ENCODE data around the gene EFCAB14.
"Not testable (repeated sequence)": the region's sequence is repeated elsewhere in the genome, so short reads cannot be mapped to it uniquely, and the experiment has no call there.

The EFCAB14 gene

GRCh38 chr1:46747683-46748288 lies 28.9 kb upstream of the EFCAB14 start:
- peak; percentile 73 for TF ChIP-seq CTCF (IDR thresholded peaks at IDR 0.05; ENCODE audit: low read depth, low read length)
- no peak overlapping the region for H3K4me3 ChIP-seq (ENCODE audit: low read depth, low read length)
- DNase-seq (ENCODE audit: low read depth, low spot score) = peak; percentile 32
- in situ Hi-C loops (cut with HindIII; ENCODE audit: low sequenced_read_pairs) = no loop called here

DNA sequence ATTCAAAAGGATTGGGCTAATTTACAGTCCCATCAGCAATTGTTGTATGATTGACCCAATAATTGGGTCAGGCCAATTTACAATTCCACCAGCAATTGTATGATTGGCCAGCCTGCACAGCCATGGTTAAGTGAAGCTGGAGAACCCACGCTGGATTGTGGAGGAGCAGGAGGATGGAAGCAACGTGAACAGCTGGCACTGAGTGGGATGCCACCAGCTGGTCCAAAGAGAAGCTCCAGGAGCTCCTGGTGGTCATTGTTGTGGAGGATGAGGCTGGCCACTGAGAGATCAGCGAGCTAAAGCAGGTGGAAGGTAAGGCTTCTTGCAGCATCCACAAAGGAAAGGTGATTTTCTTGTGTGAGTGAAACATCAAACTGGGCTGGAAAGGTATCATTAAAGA lies 23.2 kb upstream of the EFCAB14 start:
- no peak for TF ChIP-seq CTCF (IDR thresholded peaks at IDR 0.05; ENCODE audit: low read depth, low read length)
- no peak for DNase-seq (ENCODE audit: low read depth, low spot score)
- in situ Hi-C loops (cut with HindIII; ENCODE audit: low sequenced_read_pairs) = no loop called here

DNA sequence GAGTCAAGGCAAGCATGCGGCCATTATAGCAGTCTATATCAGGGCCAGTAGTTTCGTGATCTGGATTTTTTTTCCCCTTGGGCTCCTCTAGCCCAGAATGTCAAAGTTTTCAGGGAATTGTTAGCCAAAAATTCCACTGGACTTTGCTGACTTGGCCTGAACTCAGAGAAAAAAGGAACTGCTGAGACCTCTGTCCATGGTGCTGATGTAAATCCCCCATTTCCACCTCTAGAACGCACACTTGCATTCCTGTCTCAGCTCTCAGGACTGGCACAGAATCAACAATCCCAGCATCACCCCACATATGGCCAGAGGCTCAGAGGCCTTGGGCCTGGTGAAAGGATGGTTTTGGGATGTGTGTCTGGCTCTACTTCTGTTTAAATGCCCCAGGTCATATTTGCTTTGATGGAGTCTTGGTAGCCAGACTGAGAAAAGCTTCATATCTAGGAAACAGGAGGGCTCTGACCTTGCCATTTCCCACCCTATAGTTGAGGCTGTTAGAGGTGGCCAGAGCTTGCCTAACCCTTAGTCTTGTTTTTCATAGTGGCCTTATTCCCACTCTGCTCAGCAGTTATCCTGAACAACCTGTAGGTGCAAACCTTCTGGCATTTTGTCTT lies 16.9 kb upstream of the EFCAB14 start:
- TF ChIP-seq CTCF (IDR thresholded peaks at IDR 0.05; ENCODE audit: low read depth, low read length) = peak; percentile 52
- in situ Hi-C loops (cut with HindIII; ENCODE audit: low sequenced_read_pairs) = no loop called here
- DNase-seq (ENCODE audit: low read depth, low spot score) = peak; percentile 55
- no peak overlapping the region for H3K4me3 ChIP-seq (ENCODE audit: low read depth, low read length)

More for the DNA sequence above, 23.2 kb upstream of the EFCAB14 start:
- H3K4me3 ChIP-seq (ENCODE audit: low read depth, low read length) = no peak overlapping the region

DNA sequence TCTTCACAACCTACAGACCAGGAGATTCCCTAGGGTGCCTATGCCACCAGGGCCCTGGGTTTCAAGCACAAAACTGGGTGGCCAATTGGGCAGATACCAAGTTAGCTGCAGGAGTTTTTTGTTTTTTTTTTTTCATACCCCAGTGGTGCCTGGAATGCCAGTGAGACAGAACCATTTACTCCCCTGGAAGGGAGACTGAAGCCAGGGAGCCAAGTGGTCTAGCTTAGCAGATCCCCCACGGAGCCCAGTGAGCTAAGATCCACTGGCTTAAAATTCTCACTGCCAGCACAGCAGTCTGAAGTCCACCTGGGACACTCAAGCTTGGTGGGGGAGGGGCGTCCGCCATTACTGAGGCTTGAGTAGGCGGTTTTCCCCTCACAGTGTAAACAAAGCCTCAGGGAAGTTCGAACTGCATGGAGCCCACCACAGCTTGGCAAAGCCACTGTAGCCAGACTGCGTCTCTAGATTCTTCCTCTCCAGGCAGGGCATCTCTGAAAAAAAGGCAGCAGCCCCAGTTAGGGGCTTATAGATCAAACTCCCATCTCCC lies 9.5 kb upstream of the EFCAB14 start:
- H3K4me3 ChIP-seq (ENCODE audit: low read depth, low read length); in situ Hi-C loops (cut with HindIII; ENCODE audit: low sequenced_read_pairs); DNase-seq (ENCODE audit: low read depth, low spot score): not testable (repeated sequence)

GRCh38 chr1:46725736-46726108 lies 6.8 kb upstream of the EFCAB14 start:
- in situ Hi-C loops (cut with HindIII; ENCODE audit: low sequenced_read_pairs) = no loop called here
- no peak for TF ChIP-seq CTCF (IDR thresholded peaks at IDR 0.05; ENCODE audit: low read depth, low read length)
- DNase-seq (ENCODE audit: low read depth, low spot score) = no peak
- no peak overlapping the region for H3K4me3 ChIP-seq (ENCODE audit: low read depth, low read length)

DNA sequence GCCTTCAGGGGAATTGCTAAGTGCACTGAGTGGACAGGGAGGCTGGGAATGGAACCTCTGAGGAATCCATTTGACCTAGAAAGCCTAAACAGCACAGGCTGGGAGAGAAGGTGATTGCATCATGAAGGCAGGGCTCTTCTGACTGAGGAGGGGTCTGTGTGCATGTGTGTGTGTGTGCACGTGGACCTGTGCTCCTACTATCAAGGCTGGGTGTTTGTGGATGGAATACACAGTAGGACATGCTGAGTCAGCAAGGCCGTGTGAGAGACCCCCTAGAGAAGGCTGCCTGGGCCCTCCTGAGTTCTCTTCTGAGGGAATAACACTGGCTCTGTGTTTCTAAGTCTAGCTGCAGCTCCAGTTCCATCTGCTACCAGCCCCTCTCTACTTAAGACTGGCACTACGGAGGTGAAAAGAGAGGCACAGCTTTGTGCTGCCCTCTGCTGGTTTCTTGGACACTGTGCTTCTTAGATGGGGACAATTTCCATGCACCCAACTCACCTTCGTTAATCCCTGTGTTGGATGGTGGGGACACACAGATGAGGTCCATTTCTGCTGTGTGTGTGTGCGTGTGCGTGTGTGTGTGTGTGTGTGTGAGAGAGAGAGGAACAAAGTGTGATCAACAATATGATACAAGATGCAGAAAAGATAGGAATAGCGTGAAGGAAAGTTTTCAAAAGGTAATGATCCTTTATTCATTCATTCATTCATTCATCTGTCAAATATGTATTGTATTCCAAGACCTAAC lies 6.2 kb upstream of the EFCAB14 start:
- in situ Hi-C loops (cut with HindIII; ENCODE audit: low sequenced_read_pairs) = no loop called here
- no peak overlapping the region for H3K4me3 ChIP-seq (ENCODE audit: low read depth, low read length)
- TF ChIP-seq CTCF (IDR thresholded peaks at IDR 0.05; ENCODE audit: low read depth, low read length) = peak; percentile 89
- peak; percentile 84 for DNase-seq (ENCODE audit: low read depth, low spot score)

GRCh38 chr1:46723901-46724300 lies 5.0 kb upstream of the EFCAB14 start:
- no peak for DNase-seq (ENCODE audit: low read depth, low spot score)
- in situ Hi-C loops (cut with HindIII; ENCODE audit: low sequenced_read_pairs) = no loop called here
- H3K4me3 ChIP-seq (ENCODE audit: low read depth, low read length) = no peak overlapping the region
- no peak for TF ChIP-seq CTCF (IDR thresholded peaks at IDR 0.05; ENCODE audit: low read depth, low read length)
